Central memory CD8-positive, alpha-beta T cell (primary cell): ENCODE results near the gene ZDHHC16.
A peak's percentile ranks its signal among the peaks of the same experiment; 100 is the strongest.

Source experiments
- ATAC-seq: fragments of 150-1000 bp; cut with Tn5 transposase; replicated peaks from 2 replicates; pipeline ENCODE4 v1.10.0; 2022; ENCODE audit warnings: mild to moderate bottlenecking, moderate FRiP score, moderate number of reproducible peaks; ENCODE audit not compliant: poor library complexity, severe bottlenecking; ENCODE audit errors: extremely low read depth
- DNase-seq, 2 donors: peaks; one replicate each; pipeline ENCODE4 v3.0.0; 2021; ENCODE audit warnings: low spot score in 2 of 2
- H3K27ac Mint-ChIP-seq: one replicate; pipeline ENCODE4 v1.8.0; 2022; ENCODE audit warnings: low read depth, mild to moderate bottlenecking, moderate library complexity, mixed read lengths
- H3K27me3 Mint-ChIP-seq: one replicate; pipeline ENCODE4 v1.8.0; 2022; ENCODE audit warnings: mixed read lengths
- H3K36me3 Mint-ChIP-seq: one replicate; pipeline ENCODE4 v1.8.0; 2022; ENCODE audit warnings: mild to moderate bottlenecking, moderate library complexity, mixed read lengths; ENCODE audit not compliant: insufficient read depth
- H3K4me1 Mint-ChIP-seq: one replicate; pipeline ENCODE4 v1.8.0; 2022; ENCODE audit warnings: mixed read lengths
- H3K4me3 Mint-ChIP-seq: one replicate; pipeline ENCODE4 v1.8.0; 2022; ENCODE audit warnings: mild to moderate bottlenecking, moderate library complexity, mixed read lengths
- H3K9me3 Mint-ChIP-seq: one replicate; pipeline ENCODE4 v1.8.0; 2022; ENCODE audit warnings: mixed read lengths

The ZDHHC16 gene

DNA sequence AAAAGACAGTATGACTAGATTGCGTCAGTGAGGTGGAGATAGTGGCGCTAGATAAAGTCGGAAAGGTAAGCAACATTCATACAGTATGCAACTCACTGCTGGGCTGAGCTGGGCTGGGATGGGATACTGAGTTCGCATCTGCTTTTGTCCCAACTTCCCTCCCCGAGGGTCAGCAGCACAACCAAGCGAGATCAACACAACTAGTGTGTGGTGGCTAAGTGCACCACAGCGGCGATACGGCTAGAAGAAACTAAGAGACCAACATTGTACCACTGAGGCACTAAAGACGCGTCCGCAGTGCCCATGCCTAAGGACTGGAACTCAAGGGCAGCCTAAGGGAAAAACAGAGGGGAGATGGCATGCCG, 636 bp upstream of the ZDHHC16 start:
- H3K27ac Mint-ChIP-seq, result peak overlapping the region; percentile 93
- peak; percentile 1 for ATAC-seq
- DNase-seq, result no peak
- no peaks in the 10 kb centered on the region for H3K27me3 Mint-ChIP-seq
- peaks cover 27% of the 10 kb centered on the region for H3K36me3 Mint-ChIP-seq
- H3K4me3 Mint-ChIP-seq, result peak overlapping the region; percentile 98
- H3K4me1 Mint-ChIP-seq, result peaks cover 46% of the 10 kb centered on the region
- H3K9me3 Mint-ChIP-seq, result no peaks in the 10 kb centered on the region

DNA sequence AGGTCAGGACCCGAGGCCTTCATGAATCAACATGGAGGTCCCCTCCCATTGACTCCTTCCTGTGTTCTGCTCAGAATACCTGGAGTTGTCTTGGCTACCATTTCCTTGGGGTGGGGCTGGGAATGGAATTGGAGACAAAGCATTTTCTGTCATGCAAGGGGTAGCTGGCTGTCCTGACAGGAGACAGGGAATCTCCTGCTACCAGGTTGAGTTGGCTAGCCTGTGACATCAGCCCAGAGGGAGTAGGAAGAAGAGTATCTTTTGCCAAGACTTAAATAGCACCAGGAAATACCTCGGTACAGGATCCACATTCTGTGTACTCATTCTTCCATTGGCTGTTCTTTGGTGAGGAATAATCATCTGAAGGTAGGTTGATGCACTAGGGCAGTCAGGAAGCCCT, 4.9 kb downstream of the ZDHHC16 start:
- peaks cover 46% of the 10 kb centered on the region for H3K4me1 Mint-ChIP-seq
- no peaks in the 10 kb centered on the region for H3K27me3 Mint-ChIP-seq
- no peaks in the 10 kb centered on the region for H3K9me3 Mint-ChIP-seq
- H3K4me3 Mint-ChIP-seq, result no peak overlapping the region
- H3K27ac Mint-ChIP-seq, result no peak overlapping the region
- DNase-seq (no peak), ATAC-seq (no peak)
- peaks cover 8% of the 10 kb centered on the region for H3K36me3 Mint-ChIP-seq

DNA sequence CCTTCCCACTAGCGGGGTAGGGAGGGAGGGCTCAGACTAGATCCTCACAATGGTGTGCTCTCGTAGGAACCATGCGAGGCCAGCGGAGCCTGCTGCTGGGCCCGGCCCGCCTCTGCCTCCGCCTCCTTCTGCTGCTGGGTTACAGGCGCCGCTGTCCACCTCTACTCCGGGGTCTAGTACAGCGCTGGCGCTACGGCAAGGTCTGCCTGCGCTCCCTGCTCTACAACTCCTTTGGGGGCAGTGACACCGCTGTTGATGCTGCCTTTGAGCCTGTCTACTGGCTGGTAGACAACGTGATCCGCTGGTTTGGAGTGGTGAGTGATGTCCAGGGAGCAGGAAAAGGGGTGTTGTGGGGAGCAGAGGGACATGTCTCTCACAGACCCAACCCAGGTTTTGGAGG, 5.6 kb downstream of the ZDHHC16 start:
- DNase-seq (no peak), ATAC-seq (no peak)
- Mint-ChIP-seq H3K36me3 (peaks cover 7% of the 10 kb centered on the region), H3K27ac (no peak overlapping the region), H3K27me3 (no peaks in the 10 kb centered on the region), H3K4me1 (peaks cover 38% of the 10 kb centered on the region), H3K9me3 (no peaks in the 10 kb centered on the region), H3K4me3 (no peak overlapping the region)

DNA sequence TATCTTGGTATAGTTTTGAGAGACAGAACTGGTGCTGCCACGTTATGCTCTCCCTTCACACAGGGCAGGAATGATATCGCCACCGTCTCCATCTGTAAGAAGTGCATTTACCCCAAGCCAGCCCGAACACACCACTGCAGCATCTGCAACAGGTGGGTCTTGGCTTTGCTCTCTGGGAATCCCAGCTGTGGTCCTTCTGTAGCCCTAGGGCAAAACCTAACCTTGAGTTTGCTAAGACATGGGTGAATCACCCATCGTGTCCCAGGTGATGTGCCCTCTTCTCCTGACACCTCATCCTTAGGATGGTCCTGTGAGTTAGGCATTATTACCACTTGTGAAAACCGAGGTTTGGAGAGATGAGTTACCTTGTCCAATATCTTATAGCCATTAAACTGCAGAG, 6.4 kb downstream of the ZDHHC16 start:
- Mint-ChIP-seq H3K27ac (no peak overlapping the region), H3K4me3 (no peak overlapping the region), H3K4me1 (peaks cover 38% of the 10 kb centered on the region), H3K36me3 (peaks cover 14% of the 10 kb centered on the region), H3K9me3 (no peaks in the 10 kb centered on the region), H3K27me3 (no peaks in the 10 kb centered on the region)
- ATAC-seq (no peak), DNase-seq (no peak)

DNA sequence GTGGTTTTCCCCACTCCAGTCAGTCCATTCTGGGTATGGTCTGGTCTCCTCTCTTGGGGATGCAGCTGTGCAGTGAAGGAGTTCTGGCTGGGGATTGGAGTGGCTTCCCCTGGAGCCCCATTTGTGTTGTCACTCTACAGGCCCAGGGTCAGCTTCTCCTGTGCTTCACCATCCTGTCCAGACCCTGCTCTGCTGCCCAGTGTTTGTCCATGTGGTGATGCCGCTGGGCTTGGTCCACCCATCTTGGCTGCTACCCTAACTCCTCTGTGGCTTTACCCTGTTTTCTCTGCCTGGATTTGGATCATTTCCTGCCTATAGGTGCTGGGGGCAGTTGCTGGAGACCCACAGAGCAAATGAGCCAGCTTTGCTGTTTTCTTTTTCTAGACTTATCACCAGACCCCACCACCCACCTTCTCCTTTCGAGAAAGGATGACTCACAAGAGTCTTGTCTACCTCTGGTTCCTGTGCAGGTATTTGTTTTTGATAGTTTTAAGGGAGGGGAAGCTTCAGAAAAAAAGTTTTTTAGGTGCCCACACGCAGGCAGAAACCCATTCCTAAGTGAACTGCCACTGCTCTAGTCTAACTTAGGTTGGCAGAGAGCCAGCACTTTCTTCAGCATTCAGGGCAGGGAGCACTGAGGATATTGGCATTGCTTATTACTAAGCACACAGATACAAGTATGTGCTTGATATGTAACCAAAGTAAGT, 8.5 kb downstream of the ZDHHC16 start:
- no peak for DNase-seq
- no peaks in the 10 kb centered on the region for H3K27me3 Mint-ChIP-seq
- ATAC-seq, result no peak
- no peak overlapping the region for H3K4me3 Mint-ChIP-seq
- peak overlapping the region; percentile 41 for H3K27ac Mint-ChIP-seq
- H3K4me1 Mint-ChIP-seq, result peaks cover 24% of the 10 kb centered on the region
- H3K9me3 Mint-ChIP-seq, result no peaks in the 10 kb centered on the region
- peaks cover 23% of the 10 kb centered on the region for H3K36me3 Mint-ChIP-seq

DNA sequence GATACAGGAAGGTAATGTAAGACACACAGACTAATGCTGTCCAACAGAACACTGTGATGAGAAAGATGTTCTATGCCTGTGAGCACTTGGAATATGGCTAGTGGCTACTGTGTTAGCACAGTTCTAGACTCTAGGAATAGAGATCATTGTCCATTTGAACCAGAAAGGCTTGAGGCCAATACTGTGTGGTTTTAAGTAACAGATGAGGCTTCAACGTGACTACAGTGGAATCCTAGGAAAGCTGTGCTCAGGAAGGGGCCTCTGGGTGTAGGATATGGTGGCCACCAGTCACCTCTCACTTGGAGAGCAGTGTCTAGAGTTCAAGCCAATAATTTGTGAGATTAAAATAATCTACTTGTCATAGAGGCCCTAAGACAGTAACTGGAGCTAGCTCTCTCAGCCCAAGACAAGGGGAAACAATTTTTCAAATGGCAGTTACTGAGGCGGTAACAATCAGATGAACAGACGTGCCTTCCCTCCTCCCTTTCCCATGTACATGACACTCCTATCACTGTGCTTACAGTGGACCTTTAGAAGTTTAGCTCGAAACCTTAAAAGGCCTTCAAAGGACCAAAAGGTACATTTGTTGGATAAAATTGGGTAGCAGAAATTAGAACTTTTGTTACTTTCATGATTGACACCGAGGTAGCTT, 10.2 kb downstream of the ZDHHC16 start:
- H3K27me3 Mint-ChIP-seq, result no peaks in the 10 kb centered on the region
- ATAC-seq (no peak), DNase-seq (no peak)
- no peak overlapping the region for H3K27ac Mint-ChIP-seq
- H3K9me3 Mint-ChIP-seq, result no peaks in the 10 kb centered on the region
- H3K4me3 Mint-ChIP-seq, result no peak overlapping the region
- peaks cover 13% of the 10 kb centered on the region for H3K4me1 Mint-ChIP-seq
- H3K36me3 Mint-ChIP-seq, result peaks cover 29% of the 10 kb centered on the region

DNA sequence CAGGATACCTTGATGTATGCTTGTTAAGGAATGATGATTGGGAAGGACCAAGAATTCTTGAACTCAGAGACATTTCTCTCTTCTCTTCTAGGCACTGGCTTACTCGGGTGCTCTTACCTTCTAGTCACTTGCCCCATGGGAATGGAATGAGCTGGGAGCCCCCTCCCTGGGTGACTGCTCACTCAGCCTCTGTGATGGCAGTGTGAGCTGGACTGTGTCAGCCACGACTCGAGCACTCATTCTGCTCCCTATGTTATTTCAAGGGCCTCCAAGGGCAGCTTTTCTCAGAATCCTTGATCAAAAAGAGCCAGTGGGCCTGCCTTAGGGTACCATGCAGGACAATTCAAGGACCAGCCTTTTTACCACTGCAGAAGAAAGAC, 10.7 kb downstream of the ZDHHC16 start:
- Mint-ChIP-seq H3K27ac (no peak overlapping the region), H3K27me3 (no peaks in the 10 kb centered on the region), H3K4me1 (peaks cover 13% of the 10 kb centered on the region), H3K4me3 (no peak overlapping the region), H3K9me3 (no peaks in the 10 kb centered on the region), H3K36me3 (peaks cover 29% of the 10 kb centered on the region)
- no peak for DNase-seq
- ATAC-seq, result no peak

DNA sequence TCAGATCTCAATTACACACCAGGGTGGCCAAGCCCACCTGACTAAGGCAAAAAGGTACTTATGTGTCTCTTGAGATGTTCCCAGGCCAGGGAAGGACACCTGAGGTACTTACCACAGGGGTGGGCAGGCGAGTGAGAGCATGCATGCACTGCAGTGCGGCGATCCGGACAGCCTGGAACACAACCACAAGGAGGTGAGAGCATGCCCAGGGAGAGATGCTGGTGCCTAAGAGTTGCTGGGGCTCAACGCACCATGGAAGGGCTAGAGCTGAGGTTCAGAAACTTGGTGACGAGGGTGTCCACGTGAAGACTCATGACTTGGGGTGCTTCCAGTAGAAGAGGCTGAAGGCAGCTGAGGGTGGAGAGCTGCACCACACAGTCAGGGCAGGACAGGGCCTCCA, 13.1 kb downstream of the ZDHHC16 start:
- DNase-seq (no peak), ATAC-seq (no peak)
- no peaks in the 10 kb centered on the region for H3K9me3 Mint-ChIP-seq
- no peak overlapping the region for H3K4me3 Mint-ChIP-seq
- peaks cover 39% of the 10 kb centered on the region for H3K36me3 Mint-ChIP-seq
- H3K4me1 Mint-ChIP-seq, result peaks cover 5% of the 10 kb centered on the region
- H3K27ac Mint-ChIP-seq, result peak overlapping the region; percentile 64
- no peaks in the 10 kb centered on the region for H3K27me3 Mint-ChIP-seq

DNA sequence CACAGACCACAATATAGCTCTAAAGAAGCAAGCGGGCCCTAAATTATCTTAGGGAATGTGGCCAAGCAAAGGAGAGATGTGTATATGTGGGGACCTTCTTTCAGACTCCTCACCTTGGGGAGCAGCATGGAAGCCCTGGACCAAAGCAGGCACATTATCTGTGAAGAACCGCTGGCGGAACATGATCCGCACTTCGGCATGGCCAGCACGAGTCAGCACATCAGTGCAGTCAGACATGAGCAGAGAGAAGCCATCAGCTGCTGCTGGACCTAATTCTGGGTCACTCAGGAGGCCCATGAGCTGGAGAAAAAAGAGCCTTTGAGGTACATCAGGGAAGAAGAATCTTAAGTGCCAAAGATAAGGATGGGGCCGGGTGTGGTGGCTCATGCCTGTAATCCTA, 14.0 kb downstream of the ZDHHC16 start:
- Mint-ChIP-seq H3K4me3 (no peak overlapping the region), H3K4me1 (no peaks in the 10 kb centered on the region), H3K27ac (no peak overlapping the region), H3K9me3 (no peaks in the 10 kb centered on the region), H3K36me3 (peaks cover 44% of the 10 kb centered on the region), H3K27me3 (no peaks in the 10 kb centered on the region)
- DNase-seq, result no peak
- no peak for ATAC-seq

DNA sequence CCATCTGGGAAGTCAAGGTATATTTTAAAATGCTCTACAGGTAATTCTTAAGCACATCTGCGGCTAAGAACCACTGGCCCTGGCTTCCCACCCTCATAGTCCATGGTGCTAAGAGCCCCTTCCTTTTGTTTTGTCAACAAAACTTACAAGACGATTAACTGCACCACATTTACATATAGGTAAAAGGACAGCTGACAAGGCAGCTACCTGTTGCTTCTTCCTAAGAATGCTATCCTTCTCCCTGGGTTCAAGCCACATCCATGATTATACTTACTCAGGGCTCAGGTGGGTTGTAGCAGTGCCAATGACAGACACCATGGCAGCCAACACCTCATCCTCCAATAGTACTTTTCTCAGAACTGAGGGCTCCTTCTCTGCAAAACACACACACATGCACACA, 16.3 kb downstream of the ZDHHC16 start:
- no peaks in the 10 kb centered on the region for H3K4me1 Mint-ChIP-seq
- H3K9me3 Mint-ChIP-seq, result no peaks in the 10 kb centered on the region
- DNase-seq, result no peak
- no peak overlapping the region for H3K27ac Mint-ChIP-seq
- peaks cover 48% of the 10 kb centered on the region for H3K36me3 Mint-ChIP-seq
- no peak for ATAC-seq
- H3K27me3 Mint-ChIP-seq, result no peaks in the 10 kb centered on the region
- no peak overlapping the region for H3K4me3 Mint-ChIP-seq

DNA sequence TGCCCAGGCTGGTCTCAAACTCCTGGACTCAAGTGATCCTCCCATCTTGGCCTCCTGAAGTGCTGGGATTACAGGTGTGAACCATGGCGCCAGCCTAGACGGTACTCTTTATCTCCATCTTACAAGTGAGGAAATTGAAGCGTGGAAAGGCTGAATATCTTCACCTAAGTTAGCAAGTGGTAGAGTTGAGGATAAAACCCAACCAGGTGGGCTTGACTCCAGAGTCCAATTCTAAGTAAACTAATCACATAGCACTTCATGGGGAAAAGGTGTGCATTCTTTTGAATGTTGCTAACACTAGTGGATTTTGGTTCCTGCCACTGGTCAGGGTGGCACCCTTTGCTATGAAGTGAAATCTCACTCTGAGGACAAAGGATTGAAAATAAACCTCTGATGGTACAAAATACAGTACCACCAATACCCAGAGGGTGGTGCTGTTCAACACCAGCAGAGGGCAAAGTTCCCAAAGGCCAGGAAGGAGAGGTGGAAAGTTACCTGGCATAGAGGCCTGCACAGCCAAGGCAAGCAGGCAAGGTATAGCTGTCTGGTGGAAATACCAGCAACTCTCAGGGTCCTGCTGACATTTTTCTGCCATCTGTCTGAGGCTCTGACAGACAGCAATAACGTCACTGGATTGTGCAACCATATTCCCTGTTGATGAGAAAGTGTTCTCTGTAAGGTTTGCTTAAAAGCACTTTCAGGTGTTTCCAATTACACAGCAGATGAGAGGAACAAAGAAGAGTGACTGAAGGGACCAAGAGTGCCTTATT, 17.6 kb downstream of the ZDHHC16 start:
- DNase-seq, result no peak
- ATAC-seq, result no peak
- no peaks in the 10 kb centered on the region for H3K27me3 Mint-ChIP-seq
- no peak overlapping the region for H3K4me3 Mint-ChIP-seq
- H3K36me3 Mint-ChIP-seq, result peaks cover 47% of the 10 kb centered on the region
- H3K9me3 Mint-ChIP-seq, result no peaks in the 10 kb centered on the region
- H3K4me1 Mint-ChIP-seq, result no peaks in the 10 kb centered on the region
- H3K27ac Mint-ChIP-seq, result no peak overlapping the region

DNA sequence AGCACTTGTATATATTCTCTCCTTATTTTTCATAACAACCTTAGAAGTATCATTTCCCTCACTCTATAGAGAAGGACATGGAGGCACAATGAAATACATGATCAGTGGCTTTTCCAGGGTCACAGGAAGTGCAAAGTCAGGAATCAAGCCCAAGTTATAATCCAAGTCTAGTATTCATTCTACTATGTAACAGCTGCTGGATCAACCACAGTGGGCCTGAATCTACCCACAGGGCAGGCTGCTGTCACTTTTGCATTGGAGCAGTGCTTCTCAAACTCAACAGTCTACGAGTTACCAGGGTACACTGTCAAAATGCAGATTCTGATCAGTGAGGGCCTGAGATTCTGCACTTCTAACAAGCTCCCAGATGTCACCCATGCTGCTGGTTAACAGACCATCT, 18.3 kb downstream of the ZDHHC16 start:
- H3K4me1 Mint-ChIP-seq, result no peaks in the 10 kb centered on the region
- H3K4me3 Mint-ChIP-seq, result no peak overlapping the region
- H3K36me3 Mint-ChIP-seq, result peaks cover 46% of the 10 kb centered on the region
- H3K27ac Mint-ChIP-seq, result no peak overlapping the region
- DNase-seq (no peak), ATAC-seq (no peak)
- H3K27me3 Mint-ChIP-seq, result no peaks in the 10 kb centered on the region
- H3K9me3 Mint-ChIP-seq, result no peaks in the 10 kb centered on the region

DNA sequence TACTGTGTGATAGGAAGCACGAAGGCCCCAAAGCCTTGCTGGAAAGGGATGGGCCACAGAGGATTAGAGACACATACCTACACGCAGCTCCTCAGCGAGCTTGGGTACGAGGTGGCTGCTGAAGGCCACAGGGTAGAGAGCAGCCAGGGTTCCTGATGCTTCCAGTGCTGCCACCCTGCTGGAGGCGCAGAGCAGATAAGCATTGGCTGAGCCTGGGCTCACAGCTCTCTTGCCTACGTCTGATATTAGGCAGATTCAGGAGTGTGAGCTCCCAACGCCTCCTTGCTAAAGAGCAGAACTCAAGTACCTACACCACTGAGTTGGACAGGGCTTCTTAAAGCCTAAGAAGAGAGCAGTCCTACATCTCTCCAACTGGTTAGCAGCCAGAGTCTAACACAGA, 20.0 kb downstream of the ZDHHC16 start:
- Mint-ChIP-seq H3K27ac (no peak overlapping the region), H3K9me3 (no peaks in the 10 kb centered on the region), H3K4me1 (no peaks in the 10 kb centered on the region), H3K4me3 (no peak overlapping the region), H3K27me3 (no peaks in the 10 kb centered on the region), H3K36me3 (peaks cover 41% of the 10 kb centered on the region)
- no peak for DNase-seq
- ATAC-seq, result no peak
